ENCODE data around the gene SEMA3E.
"Not testable (repeated sequence)": the region's sequence is repeated elsewhere in the genome, so short reads cannot be mapped to it uniquely, and the experiment has no call there.

The SEMA3E gene

GRCh38 chr7:83442911-83443310, 206.0 kb downstream of the SEMA3E start:
- Histone ChIP-seq H3K36me3 (ENCODE audit: low read length) (no peaks in the 10 kb centered on the region), H3F3A (ENCODE audit: insufficient read depth) (no peaks in the 10 kb centered on the region), H3K79me2 (ENCODE audit: insufficient read depth, low read length) (no peaks in the 10 kb centered on the region), H3K9me3 (ENCODE audit: insufficient read depth, low read length) (no peaks in the 10 kb centered on the region), H4K20me1 (ENCODE audit: low read depth, low read length) (no peaks in the 10 kb centered on the region), H3K27ac (ENCODE audit: low read depth, low read length) (no peak overlapping the region), H3K27me3 (ENCODE audit: low read length) (no peaks in the 10 kb centered on the region), H2AFZ (ENCODE audit: low read depth, low read length, severe bottlenecking) (no peak overlapping the region), H3K9ac (ENCODE audit: low read length) (no peak overlapping the region), H3K9me2 (replicated peaks; ENCODE audit: insufficient read depth, low read length) (no peaks in the 10 kb centered on the region), H3K4me2 (ENCODE audit: low read depth, low read length, poor library complexity, severe bottlenecking) (no peak overlapping the region), H3K4me3 (ENCODE audit: insufficient read depth, low read length, poor library complexity, severe bottlenecking) (no peak overlapping the region)
- no peak for TF ChIP-seq EZH2phosphoT487 (conservative IDR thresholded peaks at IDR 0.05; ENCODE audit: low read length)
- TF ChIP-seq CTCF (IDR thresholded peaks at IDR 0.05; ENCODE audit: insufficient read depth, low read length, poor library complexity, severe bottlenecking): no peak

GRCh38 chr7:83439026-83439425, 209.9 kb downstream of the SEMA3E start:
- H3K27me3 ChIP-seq (ENCODE audit: low read length): no peaks in the 10 kb centered on the region
- no peaks in the 10 kb centered on the region for H3K36me3 ChIP-seq (ENCODE audit: low read length)

GRCh38 chr7:83430289-83430688, 218.7 kb downstream of the SEMA3E start:
- H3K4me2 ChIP-seq (ENCODE audit: low read depth, low read length, poor library complexity, severe bottlenecking); H3K9ac ChIP-seq (ENCODE audit: low read length); H4K20me1 ChIP-seq (ENCODE audit: low read depth, low read length); H3K4me3 ChIP-seq (ENCODE audit: insufficient read depth, low read length, poor library complexity, severe bottlenecking); H3K27me3 ChIP-seq (ENCODE audit: low read length); H3K9me2 ChIP-seq (replicated peaks; ENCODE audit: insufficient read depth, low read length); H3K79me2 ChIP-seq (ENCODE audit: insufficient read depth, low read length); H3K9me3 ChIP-seq (ENCODE audit: insufficient read depth, low read length); H3K36me3 ChIP-seq (ENCODE audit: low read length); H3F3A ChIP-seq (ENCODE audit: insufficient read depth); H2AFZ ChIP-seq (ENCODE audit: low read depth, low read length, severe bottlenecking); H3K27ac ChIP-seq (ENCODE audit: low read depth, low read length): not testable (repeated sequence)

More at GRCh38 chr7:83439026-83439425, 209.9 kb downstream of the SEMA3E start:
- no peak for TF ChIP-seq EZH2phosphoT487 (conservative IDR thresholded peaks at IDR 0.05; ENCODE audit: low read length)
- TF ChIP-seq CTCF (IDR thresholded peaks at IDR 0.05; ENCODE audit: insufficient read depth, low read length, poor library complexity, severe bottlenecking): no peak
- Histone ChIP-seq H3F3A (ENCODE audit: insufficient read depth) (no peaks in the 10 kb centered on the region), H3K79me2 (ENCODE audit: insufficient read depth, low read length) (no peaks in the 10 kb centered on the region), H3K9me2 (replicated peaks; ENCODE audit: insufficient read depth, low read length) (no peaks in the 10 kb centered on the region), H3K4me2 (ENCODE audit: low read depth, low read length, poor library complexity, severe bottlenecking) (no peak overlapping the region), H3K9ac (ENCODE audit: low read length) (no peak overlapping the region), H3K4me3 (ENCODE audit: insufficient read depth, low read length, poor library complexity, severe bottlenecking) (no peak overlapping the region), H4K20me1 (ENCODE audit: low read depth, low read length) (no peaks in the 10 kb centered on the region), H2AFZ (ENCODE audit: low read depth, low read length, severe bottlenecking) (no peak overlapping the region), H3K9me3 (ENCODE audit: insufficient read depth, low read length) (no peaks in the 10 kb centered on the region), H3K27ac (ENCODE audit: low read depth, low read length) (no peak overlapping the region)

- Histone ChIP-seq H4K20me1 (ENCODE audit: low read depth, low read length) (peaks cover 4% of the 10 kb centered on the region; the same call in 1 of the 2 replicates), H3F3A (ENCODE audit: insufficient read depth) (no peaks in the 10 kb centered on the region), H3K27me3 (ENCODE audit: low read length) (no peaks in the 10 kb centered on the region), H3K79me2 (ENCODE audit: insufficient read depth, low read length) (no peaks in the 10 kb centered on the region), H3K4me3 (ENCODE audit: insufficient read depth, low read length, poor library complexity, severe bottlenecking) (no peak overlapping the region), H3K9me3 (ENCODE audit: insufficient read depth, low read length) (no peaks in the 10 kb centered on the region), H3K9me2 (replicated peaks; ENCODE audit: insufficient read depth, low read length) (no peaks in the 10 kb centered on the region), H3K36me3 (ENCODE audit: low read length) (no peaks in the 10 kb centered on the region), H3K27ac (ENCODE audit: low read depth, low read length) (no peak overlapping the region), H2AFZ (ENCODE audit: low read depth, low read length, severe bottlenecking) (no peak overlapping the region), H3K4me2 (ENCODE audit: low read depth, low read length, poor library complexity, severe bottlenecking) (no peak overlapping the region), H3K9ac (ENCODE audit: low read length) (no peak overlapping the region)
- TF ChIP-seq EZH2phosphoT487 (conservative IDR thresholded peaks at IDR 0.05; ENCODE audit: low read length): no peak
- TF ChIP-seq CTCF (IDR thresholded peaks at IDR 0.05; ENCODE audit: insufficient read depth, low read length, poor library complexity, severe bottlenecking): no peak
These were observed 219.4 kb downstream of the SEMA3E start for GRCh38 chr7:83429493-83429892.
